Lower leg skin (tissue), 3 donors: ENCODE results near the gene FOXL3.

ENCODE experiments used
- POLR2A ChIP-seq, 2 donors: fragments of 450-650 bp; IDR thresholded peaks; one replicate each; pipeline ENCODE4 v1.6.1; 2016 to 2017; ENCODE audit warnings: antibody characterized with exemption in 2 of 2, mild to moderate bottlenecking in 1 of 2, moderate library complexity in 1 of 2
- TF ChIP-seq, protein P1 (sequence below), 3 donors: fragments of 450-650 bp; IDR thresholded peaks; one replicate each; pipeline ENCODE4 v1.5.1; 2016; ENCODE audit warnings: antibody characterized with exemption in 3 of 3, mild to moderate bottlenecking in 3 of 3, moderate library complexity in 2 of 3

DNA sequence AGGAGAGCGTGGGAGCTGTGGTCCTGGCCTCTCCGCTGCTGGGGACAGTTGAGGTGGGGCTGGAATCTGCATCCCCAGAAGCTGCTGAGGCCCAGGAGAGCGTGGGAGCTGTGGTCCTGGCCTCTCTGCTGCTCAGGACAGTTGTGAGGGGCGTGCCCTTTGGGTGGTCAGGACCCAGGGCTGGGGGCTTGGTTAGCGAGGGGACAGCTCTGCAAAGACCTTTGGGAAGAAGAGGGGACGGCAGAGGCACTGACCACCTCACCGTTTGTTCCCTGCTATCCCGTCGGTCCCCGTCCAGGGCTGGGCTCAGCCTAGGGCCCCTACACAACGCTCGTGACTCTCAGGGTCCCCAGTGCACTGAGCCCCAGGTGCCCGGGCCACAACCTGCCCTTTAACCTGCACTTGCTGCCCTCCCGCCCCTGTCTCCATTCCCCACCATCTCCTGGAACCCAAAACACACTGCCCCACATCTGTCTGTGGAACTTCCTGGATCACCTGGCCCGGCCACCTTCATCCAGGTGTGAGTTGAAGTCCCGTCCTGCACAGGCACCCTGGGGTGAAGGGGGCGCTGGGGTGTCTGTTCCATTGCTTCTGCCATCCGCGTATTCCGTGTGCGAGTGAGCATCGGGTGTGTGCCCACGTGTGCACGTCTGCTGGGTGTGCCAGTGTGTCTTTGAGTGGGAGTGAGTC is 14.1 kb downstream of the FOXL3 start:
- TF ChIP-seq POLR2A (IDR thresholded peaks at IDR 0.05) = no peak
- TF ChIP-seq, protein P1, sequence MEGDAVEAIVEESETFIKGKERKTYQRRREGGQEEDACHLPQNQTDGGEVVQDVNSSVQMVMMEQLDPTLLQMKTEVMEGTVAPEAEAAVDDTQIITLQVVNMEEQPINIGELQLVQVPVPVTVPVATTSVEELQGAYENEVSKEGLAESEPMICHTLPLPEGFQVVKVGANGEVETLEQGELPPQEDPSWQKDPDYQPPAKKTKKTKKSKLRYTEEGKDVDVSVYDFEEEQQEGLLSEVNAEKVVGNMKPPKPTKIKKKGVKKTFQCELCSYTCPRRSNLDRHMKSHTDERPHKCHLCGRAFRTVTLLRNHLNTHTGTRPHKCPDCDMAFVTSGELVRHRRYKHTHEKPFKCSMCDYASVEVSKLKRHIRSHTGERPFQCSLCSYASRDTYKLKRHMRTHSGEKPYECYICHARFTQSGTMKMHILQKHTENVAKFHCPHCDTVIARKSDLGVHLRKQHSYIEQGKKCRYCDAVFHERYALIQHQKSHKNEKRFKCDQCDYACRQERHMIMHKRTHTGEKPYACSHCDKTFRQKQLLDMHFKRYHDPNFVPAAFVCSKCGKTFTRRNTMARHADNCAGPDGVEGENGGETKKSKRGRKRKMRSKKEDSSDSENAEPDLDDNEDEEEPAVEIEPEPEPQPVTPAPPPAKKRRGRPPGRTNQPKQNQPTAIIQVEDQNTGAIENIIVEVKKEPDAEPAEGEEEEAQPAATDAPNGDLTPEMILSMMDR (IDR thresholded peaks at IDR 0.05) = no peak
